OCI-LY7 (cell line): ENCODE data around the gene ADAMTS7. TPM values are rescaled to one million over a fixed set of nuclear protein-coding genes. Genes with fewer than 3 reads are reported as not detected.
A peak's percentile ranks its signal among the peaks of the same experiment; 100 is the strongest.
"Not testable (repeated sequence)": the region's sequence is repeated elsewhere in the genome, so short reads cannot be mapped to it uniquely, and the experiment has no call there.

Source experiments
- BruUV-seq: library from RNA; stranded (reverse); fragments of 400-500 nt; replicated peaks from 2 replicates; lab custom pipeline; 2021; lab: Mats Ljungman, UMichigan
- CTCF ChIA-PET: fragments of 300-600 bp; sonication (Branson Sonifier 250); formaldehyde crosslinking; loops from one replicate; lab custom pipeline; 2022; ENCODE audit warnings: antibody characterized with exemption; ENCODE audit not compliant: unreplicated experiment; lab: Charles Lee
- POLR2A ChIA-PET: fragments of 300-600 bp; sonication (Branson Sonifier 250); formaldehyde crosslinking; loops from one replicate; lab custom pipeline; 2022; ENCODE audit warnings: antibody characterized with exemption; lab: Charles Lee
- DNase-seq: peaks from one replicate; pipeline ENCODE4 v3.0.0-alpha.2; 2015; ENCODE audit warnings: low spot score
- H2AFZ ChIP-seq: fragments of 200-600 bp; sonication (generic), shearing (Covaris generic); 2 replicates; pipeline ENCODE4 v1.6.1; 2014; ENCODE audit warnings: mild to moderate bottlenecking, antibody characterized with exemption, low read length, moderate library complexity
- H3K27ac ChIP-seq: fragments of 200-600 bp; sonication (generic); 2 replicates; pipeline ENCODE4 v1.5.1; 2014; ENCODE audit warnings: mixed run types, low read depth, mild to moderate bottlenecking, moderate library complexity, low read length, inconsistent platforms; ENCODE audit not compliant: poor library complexity, severe bottlenecking
- H3K36me3 ChIP-seq: fragments of 200-600 bp; sonication (generic); 2 replicates; pipeline ENCODE4 v1.6.1; 2014; ENCODE audit warnings: mild to moderate bottlenecking, antibody characterized with exemption, low read length, moderate library complexity, mixed read lengths; ENCODE audit not compliant: insufficient read depth
- H3K4me1 ChIP-seq: fragments of 200-600 bp; sonication (generic); 2 replicates; pipeline ENCODE4 v1.5.1; 2014; ENCODE audit warnings: mild to moderate bottlenecking, low read length; ENCODE audit not compliant: insufficient read depth, poor library complexity, severe bottlenecking
- H3K4me2 ChIP-seq: fragments of 200-600 bp; sonication (generic); 2 replicates; pipeline ENCODE4 v1.6.1; 2014; ENCODE audit warnings: mild to moderate bottlenecking, low read length
- H3K4me3 ChIP-seq: fragments of 200-600 bp; sonication (generic); 2 replicates; pipeline ENCODE4 v1.5.1; 2014; ENCODE audit warnings: mild to moderate bottlenecking, low read depth, low read length; ENCODE audit not compliant: poor library complexity, severe bottlenecking
- H3K79me2 ChIP-seq: fragments of 200-600 bp; sonication (generic); 2 replicates; pipeline ENCODE4 v1.6.1; 2016; ENCODE audit warnings: low read depth, mild to moderate bottlenecking, low read length, moderate library complexity, mixed read lengths; ENCODE audit not compliant: insufficient read depth
- H3K9me2 ChIP-seq: fragments of 200-600 bp; sonication (generic); 2 replicates; pipeline ENCODE4 v1.6.1; 2016; ENCODE audit warnings: mild to moderate bottlenecking, low read length, mixed read lengths; ENCODE audit not compliant: insufficient read depth
- H3K9me3 ChIP-seq: fragments of 200-600 bp; sonication (generic); 2 replicates; pipeline ENCODE4 v1.6.1; 2014; ENCODE audit warnings: mild to moderate bottlenecking, mixed run types, low read length, mixed read lengths
- H4K20me1 ChIP-seq: fragments of 200-600 bp; sonication (generic); 2 replicates; pipeline ENCODE4 v1.6.1; 2014; ENCODE audit warnings: mild to moderate bottlenecking, antibody characterized with exemption, low read length, moderate library complexity, mixed read lengths; ENCODE audit not compliant: insufficient read depth
- EZH2phosphoT487 ChIP-seq: fragments of 200-600 bp; sonication (generic); IDR thresholded peaks from 2 replicates; pipeline ENCODE4 v1.6.1; 2018; ENCODE audit warnings: low read depth, borderline replicate concordance, mild to moderate bottlenecking, mixed run types, antibody characterized with exemption, low read length, moderate library complexity, mixed read lengths
- intact Hi-C: fragments of 100-400 bp; cut with micrococcal nuclease; formaldehyde crosslinking; loops from one replicate; pipeline ENCODE4 v1.10.0; 2022; ENCODE audit not compliant: unreplicated experiment
- total RNA-seq, 2 experiments: library from RNA; depleted of rRNA in 1 of 2; stranded (reverse); fragments of >200 nt in 1 of 2; shearing (Covaris generic) in 1 of 2; gene quantifications; 2 replicates each; pipeline ENCODE4 v1.2.3, GENCODE V29; 2014 to 2022
- TF ChIP-seq, protein P1 (sequence below): fragments of 200-600 bp; sonication (generic); conservative IDR thresholded peaks from 2 replicates; pipeline ENCODE4 v1.5.1; 2014; ENCODE audit warnings: mild to moderate bottlenecking, antibody characterized with exemption, low read length, moderate library complexity, mixed read lengths

Gene ADAMTS7
- total RNA-seq, 2 experiments from 2014 or later = 0.08 to 0.19 TPM

DNA sequence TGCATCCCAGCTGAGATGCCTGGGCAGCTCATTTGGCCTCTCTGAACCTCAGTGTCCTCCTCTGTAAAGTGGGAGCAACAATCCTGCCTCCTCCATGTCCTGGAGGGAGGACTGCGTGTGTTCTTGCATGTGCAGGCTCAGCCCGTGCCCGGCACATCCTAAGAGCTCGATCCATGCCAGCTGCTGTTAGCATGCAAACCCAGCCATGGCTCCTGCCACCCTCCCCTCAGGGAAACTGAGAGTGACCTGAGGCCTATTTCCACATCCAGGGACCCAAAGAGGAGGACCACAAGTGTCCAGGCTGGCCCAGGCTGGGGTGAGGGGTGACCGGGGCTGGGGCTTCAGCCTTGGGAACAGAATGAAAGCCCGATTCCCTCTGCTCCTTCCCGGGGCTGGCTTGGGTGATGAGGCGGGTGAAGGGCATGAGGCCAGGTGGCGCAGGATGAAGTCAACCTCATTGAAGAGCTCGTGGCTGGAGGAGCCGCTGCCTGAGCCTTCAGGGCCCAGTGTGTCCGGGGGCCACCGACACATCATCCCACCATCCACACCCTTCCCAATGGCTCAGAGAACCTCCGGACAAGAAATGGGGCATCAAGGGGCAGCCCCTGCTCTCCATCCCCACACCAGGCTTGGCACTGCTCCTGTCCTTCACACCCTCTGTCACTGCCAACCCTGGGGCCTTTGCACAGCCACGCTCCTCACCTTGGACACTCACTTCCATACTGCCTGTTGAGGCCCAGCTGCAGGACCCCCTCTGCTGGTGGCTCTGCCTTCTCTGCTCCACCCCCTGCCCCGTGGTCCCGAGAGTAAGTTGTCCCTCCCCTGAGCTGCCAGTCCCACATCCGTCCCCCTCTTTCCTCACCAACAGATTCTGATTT lies 42.5 kb downstream of the ADAMTS7 start:
- Histone ChIP-seq H3K9me3 (no peaks in the 10 kb centered on the region), H4K20me1 (no peaks in the 10 kb centered on the region), H3K4me3 (no peak overlapping the region), H3K27ac (no peak overlapping the region), H2AFZ (no peak overlapping the region), H3K9me2 (no peaks in the 10 kb centered on the region), H3K4me1 (peaks cover 16% of the 10 kb centered on the region), H3K79me2 (no peaks in the 10 kb centered on the region), H3K36me3 (no peaks in the 10 kb centered on the region), H3K4me2 (no peak overlapping the region)
- POLR2A ChIA-PET = interaction anchor here (0.6 kb wide), 1 partner anchor 60 kb away, joined by 3 read pairs; no protein-coding TSS in a partner anchor
- CTCF ChIA-PET = no interaction called here
- TF ChIP-seq EZH2phosphoT487 = no peak
- TF ChIP-seq, protein P1, sequence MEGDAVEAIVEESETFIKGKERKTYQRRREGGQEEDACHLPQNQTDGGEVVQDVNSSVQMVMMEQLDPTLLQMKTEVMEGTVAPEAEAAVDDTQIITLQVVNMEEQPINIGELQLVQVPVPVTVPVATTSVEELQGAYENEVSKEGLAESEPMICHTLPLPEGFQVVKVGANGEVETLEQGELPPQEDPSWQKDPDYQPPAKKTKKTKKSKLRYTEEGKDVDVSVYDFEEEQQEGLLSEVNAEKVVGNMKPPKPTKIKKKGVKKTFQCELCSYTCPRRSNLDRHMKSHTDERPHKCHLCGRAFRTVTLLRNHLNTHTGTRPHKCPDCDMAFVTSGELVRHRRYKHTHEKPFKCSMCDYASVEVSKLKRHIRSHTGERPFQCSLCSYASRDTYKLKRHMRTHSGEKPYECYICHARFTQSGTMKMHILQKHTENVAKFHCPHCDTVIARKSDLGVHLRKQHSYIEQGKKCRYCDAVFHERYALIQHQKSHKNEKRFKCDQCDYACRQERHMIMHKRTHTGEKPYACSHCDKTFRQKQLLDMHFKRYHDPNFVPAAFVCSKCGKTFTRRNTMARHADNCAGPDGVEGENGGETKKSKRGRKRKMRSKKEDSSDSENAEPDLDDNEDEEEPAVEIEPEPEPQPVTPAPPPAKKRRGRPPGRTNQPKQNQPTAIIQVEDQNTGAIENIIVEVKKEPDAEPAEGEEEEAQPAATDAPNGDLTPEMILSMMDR = peak; percentile 28; the same call in 1 of the 2 replicates
- no TSS peak for BruUV-seq
- DNase-seq = no peak
- intact Hi-C loops = no loop called here

DNA sequence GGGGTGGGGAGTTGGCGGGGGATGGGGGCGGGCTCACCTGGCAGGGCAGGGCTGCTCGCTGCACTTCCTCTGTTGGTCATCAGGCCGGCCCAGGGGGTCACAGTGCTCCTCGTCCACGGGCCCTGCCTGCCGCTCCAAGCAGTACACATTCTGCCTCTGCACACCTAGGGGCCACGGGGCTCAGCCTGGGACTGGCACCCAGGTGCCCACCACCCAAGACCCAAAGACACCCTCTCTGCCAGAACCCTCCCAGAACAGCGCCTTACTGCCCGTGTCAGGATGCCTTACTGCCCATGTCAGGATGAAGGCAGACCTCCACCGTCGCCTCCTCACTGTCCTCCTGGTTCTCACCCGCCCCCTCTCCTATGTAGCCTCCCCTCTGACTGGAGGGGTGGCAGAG lies 43.2 kb downstream of the ADAMTS7 start:
- H4K20me1 ChIP-seq = no peaks in the 10 kb centered on the region
- CTCF ChIA-PET = no interaction called here
- H3K27ac ChIP-seq = no peak overlapping the region
- peaks cover 18% of the 10 kb centered on the region for H3K4me1 ChIP-seq
- no peak for DNase-seq
- no peaks in the 10 kb centered on the region for H3K36me3 ChIP-seq
- TF ChIP-seq EZH2phosphoT487 = no peak
- TF ChIP-seq, protein P1 = no peak
- BruUV-seq = no TSS peak
- H3K9me2 ChIP-seq = no peaks in the 10 kb centered on the region
- H2AFZ ChIP-seq = no peak overlapping the region
- H3K9me3 ChIP-seq = no peaks in the 10 kb centered on the region
- no peak overlapping the region for H3K4me2 ChIP-seq
- POLR2A ChIA-PET = no interaction called here
- no peaks in the 10 kb centered on the region for H3K79me2 ChIP-seq
- H3K4me3 ChIP-seq = no peak overlapping the region
- intact Hi-C loops = no loop called here

DNA sequence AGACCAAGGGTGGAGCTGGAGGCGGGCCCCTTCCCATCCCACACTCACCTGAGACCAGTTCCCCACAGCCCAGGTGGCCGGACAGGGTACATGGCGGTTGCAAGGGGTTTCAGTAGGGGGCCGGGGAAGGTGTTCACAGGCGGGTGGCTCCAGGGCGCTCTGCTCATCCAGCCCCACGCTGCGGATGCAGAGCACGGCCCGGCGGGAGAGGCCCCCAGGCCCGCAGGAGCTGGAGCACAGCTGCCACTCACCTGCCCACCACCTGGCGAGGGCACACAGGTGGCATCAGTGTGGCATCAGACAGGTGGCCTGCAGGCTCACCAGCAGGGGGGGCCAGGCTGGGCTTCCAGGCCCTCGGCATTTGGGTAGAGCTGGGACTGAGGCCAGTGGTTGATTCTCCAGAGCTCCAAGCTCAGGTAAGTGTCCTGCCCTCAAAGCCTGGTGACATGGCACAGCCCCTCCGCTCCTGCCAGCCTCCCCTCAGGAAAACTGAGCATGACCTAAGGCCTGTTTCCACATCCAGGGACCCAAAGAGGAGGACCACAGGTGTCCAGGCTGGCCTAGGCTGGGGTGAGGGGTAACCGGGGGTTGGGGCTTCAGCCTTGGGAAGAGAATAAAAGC lies 43.8 kb downstream of the ADAMTS7 start:
- peak; percentile 23 for DNase-seq
- Histone ChIP-seq H3K4me3 (no peak overlapping the region), H3K79me2 (no peaks in the 10 kb centered on the region), H4K20me1 (no peaks in the 10 kb centered on the region), H3K4me2 (no peak overlapping the region), H2AFZ (no peak overlapping the region), H3K4me1 (peaks cover 18% of the 10 kb centered on the region), H3K27ac (no peak overlapping the region), H3K36me3 (no peaks in the 10 kb centered on the region), H3K9me3 (no peaks in the 10 kb centered on the region), H3K9me2 (no peaks in the 10 kb centered on the region)
- ChIA-PET CTCF (no interaction called here), POLR2A (no interaction called here)
- no TSS peak for BruUV-seq
- no peak for TF ChIP-seq EZH2phosphoT487
- TF ChIP-seq, protein P1 = peak; percentile 39
- intact Hi-C loops = no loop called here

DNA sequence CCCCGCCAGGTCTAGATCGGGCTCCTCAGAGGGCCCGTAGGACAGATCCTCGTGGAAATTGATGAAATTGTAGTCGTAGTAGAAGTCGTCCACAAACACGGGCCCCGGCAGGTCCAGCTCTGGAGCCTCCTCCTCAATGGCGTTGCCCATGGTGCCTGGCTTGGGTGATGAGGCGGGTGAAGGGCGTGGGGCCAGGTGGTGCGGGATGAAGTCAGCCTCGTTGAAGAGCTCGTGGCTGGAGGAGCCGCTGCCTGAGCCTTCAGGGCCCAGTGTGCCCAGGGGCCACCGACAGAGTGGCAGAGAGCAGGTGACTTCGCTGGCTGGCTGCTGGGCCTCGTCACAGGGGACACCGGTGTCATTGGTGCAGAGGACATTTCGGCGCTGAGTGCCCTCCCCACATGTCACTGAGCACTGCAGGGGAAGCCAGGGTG lies 44.6 kb downstream of the ADAMTS7 start:
- H3K9me2 ChIP-seq, H3K4me2 ChIP-seq, BruUV-seq, DNase-seq, CTCF ChIA-PET, H3K36me3 ChIP-seq, intact Hi-C loops, H3K79me2 ChIP-seq, POLR2A ChIA-PET, H3K4me3 ChIP-seq, H3K27ac ChIP-seq, H2AFZ ChIP-seq, H3K9me3 ChIP-seq, H4K20me1 ChIP-seq: not testable (repeated sequence)
- H3K4me1 ChIP-seq = peaks cover 26% of the 10 kb centered on the region
